ENCODE measurements around the gene VAT1L. TPM values are rescaled to one million over a fixed set of nuclear protein-coding genes. Genes with fewer than 3 reads are reported as not detected.

Gene VAT1L
- total and polyA plus RNA-seq, 2 donors (not counting 1 experiment from before 2014, with no cell fraction given): 17.9 to 86.9 TPM

DNA sequence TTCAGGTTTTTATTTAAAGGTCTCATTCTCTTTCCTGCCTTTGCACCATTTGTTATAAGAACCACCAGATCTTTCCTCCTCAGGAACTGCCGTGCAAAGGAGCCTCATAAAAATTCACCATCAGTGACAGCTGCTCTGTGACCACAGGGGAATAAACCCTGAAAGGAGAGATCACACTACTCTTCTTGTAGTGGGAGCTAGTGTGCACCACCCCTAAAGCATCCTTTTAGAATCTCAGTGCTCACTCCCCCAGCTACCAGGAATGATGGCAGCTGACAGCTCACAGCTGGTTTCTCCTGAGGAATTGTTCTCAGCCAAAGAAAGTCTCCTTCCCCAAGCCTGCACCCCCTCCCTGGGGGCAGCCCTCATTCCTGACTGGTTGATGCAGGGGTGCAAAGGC is 18.7 kb downstream of the VAT1L start:
- H3K79me2 ChIP-seq (ENCODE audit: control insufficient read depth, insufficient read depth, low read length): no peaks in the 10 kb centered on the region
- H3K4me2 ChIP-seq (ENCODE audit: extremely low read depth, insufficient read depth, low read length): no peak overlapping the region
- H2AFZ ChIP-seq (ENCODE audit: low read length): no peak overlapping the region
- TF ChIP-seq, protein P1, sequence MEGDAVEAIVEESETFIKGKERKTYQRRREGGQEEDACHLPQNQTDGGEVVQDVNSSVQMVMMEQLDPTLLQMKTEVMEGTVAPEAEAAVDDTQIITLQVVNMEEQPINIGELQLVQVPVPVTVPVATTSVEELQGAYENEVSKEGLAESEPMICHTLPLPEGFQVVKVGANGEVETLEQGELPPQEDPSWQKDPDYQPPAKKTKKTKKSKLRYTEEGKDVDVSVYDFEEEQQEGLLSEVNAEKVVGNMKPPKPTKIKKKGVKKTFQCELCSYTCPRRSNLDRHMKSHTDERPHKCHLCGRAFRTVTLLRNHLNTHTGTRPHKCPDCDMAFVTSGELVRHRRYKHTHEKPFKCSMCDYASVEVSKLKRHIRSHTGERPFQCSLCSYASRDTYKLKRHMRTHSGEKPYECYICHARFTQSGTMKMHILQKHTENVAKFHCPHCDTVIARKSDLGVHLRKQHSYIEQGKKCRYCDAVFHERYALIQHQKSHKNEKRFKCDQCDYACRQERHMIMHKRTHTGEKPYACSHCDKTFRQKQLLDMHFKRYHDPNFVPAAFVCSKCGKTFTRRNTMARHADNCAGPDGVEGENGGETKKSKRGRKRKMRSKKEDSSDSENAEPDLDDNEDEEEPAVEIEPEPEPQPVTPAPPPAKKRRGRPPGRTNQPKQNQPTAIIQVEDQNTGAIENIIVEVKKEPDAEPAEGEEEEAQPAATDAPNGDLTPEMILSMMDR (conservative IDR thresholded peaks at IDR 0.05 in 1 of 2, IDR thresholded peaks at IDR 0.05 in 1 of 2; ENCODE audit: low read depth in 1 of 2, low read length in 2 of 2): no peak
- TF ChIP-seq EZH2 (IDR thresholded peaks at IDR 0.05; ENCODE audit: low read length, missing control alignments): no peak
- no peaks in the 10 kb centered on the region for H3K27me3 ChIP-seq (ENCODE audit: control insufficient read depth, insufficient read depth, low read length)
- DNase-seq (ENCODE audit: low read depth in 2 of 2): no peak
- H3K9me3 ChIP-seq (ENCODE audit: control insufficient read depth, insufficient read depth, low read depth, low read length): no peaks in the 10 kb centered on the region
- no peak overlapping the region for H3K27ac ChIP-seq (ENCODE audit: insufficient read depth, low read length)
- no peaks in the 10 kb centered on the region for H3K36me3 ChIP-seq (ENCODE audit: control insufficient read depth, insufficient read depth, low read length)
- H3K4me1 ChIP-seq (ENCODE audit: control insufficient read depth, extremely low read depth, insufficient read depth, low read length): no peaks in the 10 kb centered on the region
- H4K20me1 ChIP-seq (ENCODE audit: control insufficient read depth, extremely low read depth, insufficient read depth, low read length): no peaks in the 10 kb centered on the region
- H3K9ac ChIP-seq (ENCODE audit: insufficient read depth, low read length): no peak overlapping the region
- no peak overlapping the region for H3K4me3 ChIP-seq (replicated peaks in 1 of 4; ENCODE audit: control extremely low read depth in 1 of 4, insufficient read depth in 1 of 4, low read depth in 3 of 4, low read length in 4 of 4)

DNA sequence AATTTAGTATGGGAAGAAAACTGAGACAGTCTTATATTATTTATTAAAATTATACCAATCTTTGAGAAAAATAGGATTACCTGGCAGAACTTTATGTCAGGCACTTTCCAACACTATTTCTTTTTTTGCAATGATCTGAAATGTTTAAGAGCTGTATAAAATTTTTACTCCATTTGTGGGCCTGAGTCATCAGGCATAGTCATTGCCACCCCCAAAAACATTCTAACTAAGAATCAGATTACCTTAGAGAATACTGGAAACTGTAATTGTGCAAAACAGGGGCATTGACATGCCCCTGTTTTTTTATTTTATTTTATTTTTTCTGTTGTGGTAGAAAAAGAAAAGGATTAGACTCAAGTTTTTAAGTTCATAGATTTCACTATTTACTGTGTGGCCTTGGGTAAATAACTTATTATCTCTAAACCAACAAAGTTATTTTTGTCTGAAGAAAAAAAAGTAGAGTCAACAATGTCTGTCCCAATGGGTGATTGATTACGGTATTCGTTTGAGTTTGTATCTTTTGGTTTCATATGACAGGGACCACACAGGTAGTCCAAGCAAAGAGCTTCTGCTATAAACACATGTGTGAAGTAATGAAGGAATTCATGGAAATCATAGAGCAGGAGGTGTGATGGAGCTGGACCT is 24.6 kb downstream of the VAT1L start:
- TF ChIP-seq EZH2 (IDR thresholded peaks at IDR 0.05; ENCODE audit: low read length, missing control alignments): no peak
- TF ChIP-seq, protein P1 (conservative IDR thresholded peaks at IDR 0.05 in 1 of 2, IDR thresholded peaks at IDR 0.05 in 1 of 2; ENCODE audit: low read depth in 1 of 2, low read length in 2 of 2): no peak
- H3K4me2 ChIP-seq (ENCODE audit: extremely low read depth, insufficient read depth, low read length): no peak overlapping the region
- no peaks in the 10 kb centered on the region for H3K79me2 ChIP-seq (ENCODE audit: control insufficient read depth, insufficient read depth, low read length)
- no peaks in the 10 kb centered on the region for H3K27me3 ChIP-seq (ENCODE audit: control insufficient read depth, insufficient read depth, low read length)
- no peaks in the 10 kb centered on the region for H4K20me1 ChIP-seq (ENCODE audit: control insufficient read depth, extremely low read depth, insufficient read depth, low read length)
- no peak overlapping the region for H3K9ac ChIP-seq (ENCODE audit: insufficient read depth, low read length)
- no peak overlapping the region for H2AFZ ChIP-seq (ENCODE audit: low read length)
- no peaks in the 10 kb centered on the region for H3K9me3 ChIP-seq (ENCODE audit: control insufficient read depth, insufficient read depth, low read depth, low read length)
- no peaks in the 10 kb centered on the region for H3K36me3 ChIP-seq (ENCODE audit: control insufficient read depth, insufficient read depth, low read length)
- peak; percentile 36 to 59 for DNase-seq (ENCODE audit: low read depth in 2 of 2)
- H3K27ac ChIP-seq (ENCODE audit: insufficient read depth, low read length): no peak overlapping the region
- no peaks in the 10 kb centered on the region for H3K4me1 ChIP-seq (ENCODE audit: control insufficient read depth, extremely low read depth, insufficient read depth, low read length)
- H3K4me3 ChIP-seq (replicated peaks in 1 of 4; ENCODE audit: control extremely low read depth in 1 of 4, insufficient read depth in 1 of 4, low read depth in 3 of 4, low read length in 4 of 4): no peak overlapping the region

DNA sequence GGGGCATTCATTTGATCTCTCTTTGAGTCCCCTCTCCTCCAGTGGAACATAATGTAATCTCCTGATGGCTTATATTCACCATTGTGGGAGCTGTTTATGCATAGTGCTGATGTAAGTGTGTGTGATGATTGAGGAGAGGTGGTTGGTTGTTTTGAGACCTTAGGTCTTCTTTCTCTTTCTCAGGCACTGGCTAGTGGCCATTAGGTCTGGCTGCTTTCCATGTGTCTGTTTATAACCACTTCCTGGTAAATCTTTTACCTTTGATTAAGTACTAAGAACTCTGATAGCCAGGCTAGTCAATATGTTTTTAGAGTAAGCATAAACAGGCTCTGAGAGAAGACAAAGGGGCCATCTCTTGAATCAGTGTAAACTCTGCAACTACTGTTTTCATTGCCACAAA is 27.9 kb downstream of the VAT1L start:
- Histone ChIP-seq H3K27ac (ENCODE audit: insufficient read depth, low read length) (no peak overlapping the region), H3K4me1 (ENCODE audit: control insufficient read depth, extremely low read depth, insufficient read depth, low read length) (no peaks in the 10 kb centered on the region), H2AFZ (ENCODE audit: low read length) (no peak overlapping the region), H3K36me3 (ENCODE audit: control insufficient read depth, insufficient read depth, low read length) (no peaks in the 10 kb centered on the region), H4K20me1 (ENCODE audit: control insufficient read depth, extremely low read depth, insufficient read depth, low read length) (no peaks in the 10 kb centered on the region), H3K79me2 (ENCODE audit: control insufficient read depth, insufficient read depth, low read length) (no peaks in the 10 kb centered on the region), H3K4me3 (replicated peaks in 1 of 4; ENCODE audit: control extremely low read depth in 1 of 4, insufficient read depth in 1 of 4, low read depth in 3 of 4, low read length in 4 of 4) (no peak overlapping the region), H3K27me3 (ENCODE audit: control insufficient read depth, insufficient read depth, low read length) (no peaks in the 10 kb centered on the region), H3K4me2 (ENCODE audit: extremely low read depth, insufficient read depth, low read length) (no peak overlapping the region), H3K9ac (ENCODE audit: insufficient read depth, low read length) (no peak overlapping the region), H3K9me3 (ENCODE audit: control insufficient read depth, insufficient read depth, low read depth, low read length) (no peaks in the 10 kb centered on the region)
- no peak for TF ChIP-seq EZH2 (IDR thresholded peaks at IDR 0.05; ENCODE audit: low read length, missing control alignments)
- TF ChIP-seq, protein P1 (conservative IDR thresholded peaks at IDR 0.05 in 1 of 2, IDR thresholded peaks at IDR 0.05 in 1 of 2; ENCODE audit: low read depth in 1 of 2, low read length in 2 of 2): no peak
- peak; percentile 67 to 70 for DNase-seq (ENCODE audit: low read depth in 2 of 2)
